Esophagus squamous epithelium (tissue), 5 donors: ENCODE measurements around the gene FBXL14. TPM values are rescaled to one million over a fixed set of nuclear protein-coding genes. Genes with fewer than 3 reads are reported as not detected.

Source experiments
- DNase-seq: peaks from one replicate; lab custom pipeline; 2025; lab: John Stamatoyannopoulos, UW
- H3K27ac ChIP-seq, 4 donors: fragments of 200-600 bp; sonication (generic); one replicate each; pipeline ENCODE4 v1.5.1; 2016 to 2019; ENCODE audit warnings: mild to moderate bottlenecking in 1 of 4
- H3K27me3 ChIP-seq, 4 donors: fragments of 200-600 bp; sonication (generic); 1 replicate in 3 of 4; 2 replicates in 1 of 4; pipeline versions ENCODE4 v1.5.1 to v1.6.0; 2017 to 2021; ENCODE audit warnings: antibody characterized with exemption in 1 of 4
- H3K36me3 ChIP-seq, 3 donors: fragments of 200-600 bp; sonication (generic); one replicate each; pipeline ENCODE4 v1.5.1; 2016 to 2019
- H3K4me1 ChIP-seq, 3 donors: fragments of 200-600 bp; sonication (generic); one replicate each; pipeline ENCODE4 v1.5.1; 2017 to 2019
- H3K4me3 ChIP-seq, 4 donors: fragments of 200-600 bp; sonication (generic); 1 replicate in 3 of 4; 2 replicates in 1 of 4; pipeline ENCODE4 v1.5.1; 2016 to 2019; ENCODE audit warnings: mild to moderate bottlenecking in 2 of 4, moderate library complexity in 1 of 4
- H3K9me3 ChIP-seq, 3 donors: fragments of 200-600 bp; sonication (generic); one replicate each; pipeline ENCODE4 v1.5.1; 2016 to 2019
- POLR2A ChIP-seq, 4 donors: fragments of 450-650 bp; IDR thresholded peaks; one replicate each; pipeline ENCODE4 v1.6.1; 2017; ENCODE audit warnings: antibody characterized with exemption in 4 of 4, mild to moderate bottlenecking in 4 of 4, moderate library complexity in 3 of 4
- WGBS, 2 donors: methylation state at CpG; one replicate each; pipeline ENCODE4 v1.1.5; 2018; 5-methylcytosine and 5-hydroxymethylcytosine counted together
- intact Hi-C: fragments of 100-400 bp; cut with DNase I; formaldehyde crosslinking; loops from one replicate; pipeline ENCODE4 v1.15.0; 2022
- total RNA-seq, 4 donors: library from RNA; depleted of rRNA; stranded (reverse); fragments of >200 nt; gene quantifications; one replicate each; pipeline ENCODE4 v1.1.0, GENCODE V29; 2016
- TF ChIP-seq, protein P1 (sequence below), 6 experiments: fragments of 450-650 bp in 4 of 6; fragments of 200-600 bp in 2 of 6; sonication (generic) in 2 of 6; IDR thresholded peaks; one replicate each; pipeline ENCODE4 v1.5.1; 2016 to 2019; ENCODE audit warnings: antibody characterized with exemption in 6 of 6, mild to moderate bottlenecking in 4 of 6, moderate library complexity in 4 of 6
- donor health status: DM: yes; HTN: yes; CAD: no.

The FBXL14 gene
- total RNA-seq, 4 donors from 2014 or later: 6.5 to 14.9 (median 8.8) TPM

GRCh38 chr12:1592444-1593173 is 1.8 kb downstream of the FBXL14 start:
- Histone ChIP-seq H3K36me3 (no peaks in the 10 kb centered on the region), H3K4me3 (peak overlapping the region; percentile 76 to 94 (median 80)), H3K27me3 (no peaks in the 10 kb centered on the region), H3K4me1 (peaks cover 29 to 77% (median 40%) of the 10 kb centered on the region in 3 donors), H3K27ac (peak overlapping the region; percentile 90 to 97 (median 96)), H3K9me3 (no peaks in the 10 kb centered on the region)
- TF ChIP-seq, protein P1, sequence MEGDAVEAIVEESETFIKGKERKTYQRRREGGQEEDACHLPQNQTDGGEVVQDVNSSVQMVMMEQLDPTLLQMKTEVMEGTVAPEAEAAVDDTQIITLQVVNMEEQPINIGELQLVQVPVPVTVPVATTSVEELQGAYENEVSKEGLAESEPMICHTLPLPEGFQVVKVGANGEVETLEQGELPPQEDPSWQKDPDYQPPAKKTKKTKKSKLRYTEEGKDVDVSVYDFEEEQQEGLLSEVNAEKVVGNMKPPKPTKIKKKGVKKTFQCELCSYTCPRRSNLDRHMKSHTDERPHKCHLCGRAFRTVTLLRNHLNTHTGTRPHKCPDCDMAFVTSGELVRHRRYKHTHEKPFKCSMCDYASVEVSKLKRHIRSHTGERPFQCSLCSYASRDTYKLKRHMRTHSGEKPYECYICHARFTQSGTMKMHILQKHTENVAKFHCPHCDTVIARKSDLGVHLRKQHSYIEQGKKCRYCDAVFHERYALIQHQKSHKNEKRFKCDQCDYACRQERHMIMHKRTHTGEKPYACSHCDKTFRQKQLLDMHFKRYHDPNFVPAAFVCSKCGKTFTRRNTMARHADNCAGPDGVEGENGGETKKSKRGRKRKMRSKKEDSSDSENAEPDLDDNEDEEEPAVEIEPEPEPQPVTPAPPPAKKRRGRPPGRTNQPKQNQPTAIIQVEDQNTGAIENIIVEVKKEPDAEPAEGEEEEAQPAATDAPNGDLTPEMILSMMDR (IDR thresholded peaks at IDR 0.05): peak in 2 of 6 experiments; percentile 4 to 18
- no peak for TF ChIP-seq POLR2A (IDR thresholded peaks at IDR 0.05)
- no peak for DNase-seq
- intact Hi-C loops: no loop called here
- WGBS, 2 donors: 6 to 12% methylated on average over 15 to 17 of the region's 27 CpGs

GRCh38 chr12:1591543-1591942 is 2.8 kb downstream of the FBXL14 start:
- Histone ChIP-seq H3K4me1 (peaks cover 29 to 85% (median 40%) of the 10 kb centered on the region in 3 donors), H3K4me3 (peak overlapping the region; percentile 8 to 94 (median 47)), H3K36me3 (peaks cover 0 to 3% (median 0%) of the 10 kb centered on the region in 3 donors), H3K27ac (peak overlapping the region in 2 of 4 donors; percentile 95 to 97), H3K27me3 (no peaks in the 10 kb centered on the region), H3K9me3 (no peaks in the 10 kb centered on the region)
- DNase-seq: no peak
- no peak for TF ChIP-seq POLR2A (IDR thresholded peaks at IDR 0.05)
- TF ChIP-seq, protein P1 (IDR thresholded peaks at IDR 0.05): no peak
- WGBS, 2 donors: 7 to 23% methylated on average over 4 of the region's 4 CpGs
- intact Hi-C loops: no loop called here

DNA sequence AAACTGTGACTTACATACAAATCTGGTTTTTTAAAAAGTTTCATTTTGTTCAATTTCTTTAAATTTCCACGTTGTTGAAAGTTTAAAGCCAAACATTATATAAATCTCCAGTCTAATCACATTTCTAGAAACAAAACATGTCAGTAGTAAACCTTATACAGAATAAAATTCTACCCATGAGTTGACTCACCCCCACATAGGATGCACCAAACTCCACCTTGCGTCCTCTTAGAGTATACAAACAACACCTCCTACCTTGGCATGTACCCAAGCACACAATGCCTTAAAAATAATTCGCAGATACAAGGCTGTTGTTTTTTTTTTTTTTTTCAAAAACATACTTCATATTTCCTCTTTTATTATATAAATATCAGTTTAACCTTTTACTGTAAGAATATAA is 3.3 kb downstream of the FBXL14 start:
- peaks cover 29 to 82% (median 40%) of the 10 kb centered on the region in 3 donors for H3K4me1 ChIP-seq
- DNase-seq: no peak
- intact Hi-C loops: no loop called here
- peaks cover 0 to 7% (median 0%) of the 10 kb centered on the region in 3 donors for H3K36me3 ChIP-seq
- H3K27ac ChIP-seq: peak overlapping the region in 3 of 4 donors; percentile 43 to 97 (median 95)
- no peak for TF ChIP-seq POLR2A (IDR thresholded peaks at IDR 0.05)
- TF ChIP-seq, protein P1 (IDR thresholded peaks at IDR 0.05): peak in 2 of 6 experiments; percentile 28 to 33
- H3K4me3 ChIP-seq: peak overlapping the region in 3 of 4 donors; percentile 26 to 94 (median 82)
- H3K27me3 ChIP-seq: no peaks in the 10 kb centered on the region
- H3K9me3 ChIP-seq: no peaks in the 10 kb centered on the region
- 8 to 14% methylated on average over 3 of the region's 3 CpGs for WGBS, 2 donors

DNA sequence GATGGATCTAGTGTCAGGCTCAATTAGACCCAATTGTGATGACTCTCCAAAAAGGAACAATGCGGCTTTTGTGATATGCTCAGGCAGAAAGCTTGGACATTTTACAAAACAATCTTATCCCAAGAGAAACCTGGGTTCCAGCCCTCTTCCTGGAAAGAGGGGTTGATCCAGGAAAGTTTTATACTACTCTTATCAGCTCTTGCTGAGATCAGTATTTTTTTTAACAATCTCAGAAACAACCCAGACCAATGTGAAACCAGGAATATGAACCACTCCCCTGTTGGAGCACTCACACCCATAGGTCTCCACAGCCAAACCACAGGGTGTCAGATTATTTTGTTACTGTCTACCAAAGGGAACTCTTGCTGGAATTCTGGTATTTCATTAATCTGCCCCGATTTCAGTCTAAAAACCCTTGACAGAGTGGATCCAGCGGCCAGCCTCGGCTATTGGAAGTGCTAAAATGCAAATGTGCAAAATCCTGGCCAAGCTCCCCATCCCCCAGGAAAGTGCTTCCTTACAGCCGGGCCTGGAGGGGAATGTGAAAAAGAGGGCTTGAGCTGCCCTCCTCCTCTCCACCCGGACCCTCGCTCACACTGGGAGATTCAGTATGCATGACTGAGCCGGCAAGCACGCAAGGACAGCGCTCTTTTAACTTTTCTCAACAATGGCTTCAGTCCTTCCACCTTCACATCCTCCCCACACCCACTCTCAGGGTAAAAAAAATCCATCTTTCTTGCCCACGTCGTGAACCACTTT is 4.0 kb downstream of the FBXL14 start:
- 22 to 24% methylated on average over 12 of the region's 12 CpGs for WGBS, 2 donors
- DNase-seq: no peak
- H3K4me1 ChIP-seq: peaks cover 29 to 75% (median 34%) of the 10 kb centered on the region in 3 donors
- TF ChIP-seq, protein P1 (IDR thresholded peaks at IDR 0.05): no peak
- TF ChIP-seq POLR2A (IDR thresholded peaks at IDR 0.05): no peak
- H3K27me3 ChIP-seq: no peaks in the 10 kb centered on the region
- intact Hi-C loops: no loop called here
- peak overlapping the region in 3 of 4 donors; percentile 26 to 94 (median 82) for H3K4me3 ChIP-seq
- H3K9me3 ChIP-seq: no peaks in the 10 kb centered on the region
- H3K36me3 ChIP-seq: peaks cover 0 to 7% (median 0%) of the 10 kb centered on the region in 3 donors
- peak overlapping the region; percentile 43 to 97 (median 83) for H3K27ac ChIP-seq
